Stimulated activated CD4-positive, alpha-beta T cell treated with anti-CD3 and anti-CD28 coated beads, Interleukin-4, amount 100 ng/mL, for 4 hours (primary cell): Measurements from ENCODE around the gene ATP6V1F.

ENCODE experiments used
- DNase-seq, 2 experiments: peaks; one replicate each; pipeline ENCODE4 v3.0.0-alpha.2; 2020

ATP6V1F gene

DNA sequence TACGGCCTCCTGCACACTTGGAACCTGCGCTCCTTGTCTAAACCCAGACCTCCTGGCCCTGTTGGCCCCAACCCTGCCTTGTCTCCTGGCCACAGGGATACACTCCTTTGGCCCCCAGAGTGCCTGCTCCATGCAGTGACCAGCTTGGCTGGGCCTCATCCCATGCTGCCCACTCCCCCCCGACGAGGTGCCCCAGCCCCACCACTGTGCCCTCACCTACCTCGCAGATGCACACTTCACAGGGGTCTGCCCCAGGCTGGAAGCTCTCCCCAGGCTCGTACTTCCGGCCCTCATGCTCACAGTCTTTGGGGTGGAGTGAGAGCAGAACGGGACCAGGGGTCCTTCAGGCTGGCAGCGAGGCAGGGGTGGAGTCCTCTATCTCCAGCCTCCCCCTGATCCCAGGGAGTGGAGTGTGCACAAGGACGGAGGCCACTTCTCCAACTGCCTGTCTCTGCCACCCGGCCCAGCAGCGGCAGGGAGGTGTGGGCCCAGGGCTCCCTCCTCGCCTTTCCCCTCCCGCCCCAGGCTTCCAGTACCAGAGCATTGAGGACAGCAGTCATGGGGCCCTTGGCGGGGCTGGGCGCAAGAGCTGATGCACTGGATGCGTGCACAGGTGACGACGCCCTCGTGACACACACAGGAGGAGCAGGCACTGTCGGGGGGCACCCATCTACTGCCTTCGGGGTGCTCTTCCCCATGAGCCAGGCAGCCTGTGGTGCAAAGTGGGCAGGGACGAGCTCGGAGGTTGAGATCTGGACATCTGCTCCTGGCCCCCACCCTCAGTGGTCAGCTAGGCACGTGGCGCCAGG lies 22.1 kb downstream of the ATP6V1F start:
- no peak for DNase-seq

DNA sequence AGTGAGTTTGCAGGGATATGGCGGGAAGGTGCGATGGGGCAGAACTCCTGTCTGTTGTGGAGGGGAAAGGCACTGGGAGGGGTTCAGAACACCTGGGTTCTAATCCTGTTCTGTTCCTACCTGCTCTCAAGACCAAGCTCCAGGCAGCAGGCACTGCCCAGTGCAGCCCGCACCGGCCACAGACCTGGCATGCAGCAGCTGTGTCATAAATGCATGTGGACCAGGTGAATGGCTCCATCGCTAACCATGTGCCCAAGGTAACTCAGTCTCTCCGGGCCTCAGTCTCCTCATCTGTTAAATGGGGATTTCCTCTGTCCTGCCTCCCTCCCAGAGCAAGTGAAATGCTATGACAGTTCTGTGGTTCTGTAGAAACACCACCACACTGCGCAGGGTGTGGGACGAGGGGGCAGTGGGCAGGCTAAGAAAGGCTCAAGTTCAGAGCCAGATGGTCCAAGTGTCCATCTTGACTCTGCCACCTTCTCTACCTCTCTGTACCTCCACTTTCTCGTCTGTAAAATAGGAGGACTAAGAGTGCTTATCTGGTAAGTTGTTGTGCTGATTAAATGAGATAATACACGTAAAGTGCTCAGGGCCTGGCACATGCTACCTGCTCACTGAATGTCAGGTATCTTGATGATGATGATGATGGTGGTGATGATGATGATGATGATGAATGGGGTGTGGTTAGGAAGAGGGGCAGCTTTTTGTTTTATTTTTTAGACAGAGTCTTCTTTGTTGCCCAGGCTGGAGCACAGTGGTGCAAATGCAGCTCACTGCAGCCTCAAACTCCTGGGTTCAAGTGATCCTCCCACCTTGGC lies 22.9 kb downstream of the ATP6V1F start:
- no peak for DNase-seq

DNA sequence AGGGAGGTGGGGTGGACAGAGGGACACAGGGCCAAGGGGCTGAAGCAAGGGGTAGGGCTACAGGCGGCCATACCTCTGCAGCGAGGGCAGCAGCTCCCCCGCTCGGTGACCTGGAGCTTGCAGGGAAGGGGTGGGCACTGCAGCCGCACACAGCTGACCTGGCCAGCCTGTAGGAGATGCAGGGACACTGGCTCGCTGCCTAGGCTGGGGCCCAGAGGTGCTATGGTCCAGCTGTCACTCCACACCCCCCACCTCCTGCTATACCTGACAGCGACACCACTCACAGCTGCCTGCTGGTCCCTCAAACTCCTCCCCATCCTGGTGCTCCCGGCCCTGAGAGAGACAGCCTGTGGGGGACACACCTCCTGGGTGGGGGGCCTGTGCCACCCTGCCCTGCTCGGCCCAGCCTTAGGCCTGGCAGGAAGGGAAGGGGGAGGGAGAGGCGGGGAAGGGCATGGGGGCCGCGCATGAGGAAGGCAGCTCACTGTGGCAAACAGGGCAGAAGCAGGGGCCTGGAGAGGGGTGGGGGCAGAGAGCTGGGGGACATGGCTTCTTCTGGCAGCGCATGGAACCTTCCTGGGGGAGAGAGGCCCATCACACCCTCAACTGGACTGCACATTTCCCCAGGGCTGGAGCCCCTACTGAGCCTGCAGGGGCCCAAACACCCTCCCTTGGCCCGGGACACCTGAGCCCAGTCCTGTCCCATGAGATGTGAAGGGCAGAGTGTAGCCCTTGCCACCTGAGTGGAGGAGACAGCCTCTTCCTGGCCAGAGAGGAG lies 23.9 kb downstream of the ATP6V1F start:
- DNase-seq = no peak

DNA sequence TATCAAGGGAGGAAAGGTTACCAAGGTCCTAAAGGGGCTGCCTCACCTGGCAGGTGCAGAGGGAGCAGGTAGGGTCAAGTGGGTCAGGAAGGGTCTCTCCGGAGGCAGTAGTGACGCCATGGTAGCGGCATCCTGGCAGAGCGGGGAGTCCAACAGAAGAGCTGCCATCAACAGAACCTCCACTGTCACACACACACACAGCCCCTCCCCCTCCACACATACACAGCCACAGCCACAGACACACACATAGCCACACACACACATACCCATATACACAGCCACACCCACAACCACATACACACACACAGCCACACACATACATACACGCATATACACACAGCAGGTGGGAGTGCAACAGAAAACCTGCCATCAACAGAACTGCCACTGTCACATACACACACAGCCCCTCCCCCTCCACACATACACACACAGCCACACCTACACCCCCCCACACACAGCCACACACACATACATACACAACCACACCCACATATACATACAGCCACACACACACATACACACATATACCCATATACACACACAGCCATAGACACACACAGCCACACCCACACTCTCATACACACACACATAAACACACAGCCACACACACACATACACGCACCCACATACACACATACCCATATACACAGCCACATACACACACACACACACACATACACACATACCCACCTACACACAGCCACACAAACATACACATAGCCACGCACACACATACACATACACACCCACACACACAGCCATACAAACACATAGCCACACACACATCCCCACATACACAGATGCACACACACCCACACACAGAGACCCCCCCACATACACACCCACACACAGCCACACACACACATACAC lies 24.7 kb downstream of the ATP6V1F start:
- DNase-seq = no peak

DNA sequence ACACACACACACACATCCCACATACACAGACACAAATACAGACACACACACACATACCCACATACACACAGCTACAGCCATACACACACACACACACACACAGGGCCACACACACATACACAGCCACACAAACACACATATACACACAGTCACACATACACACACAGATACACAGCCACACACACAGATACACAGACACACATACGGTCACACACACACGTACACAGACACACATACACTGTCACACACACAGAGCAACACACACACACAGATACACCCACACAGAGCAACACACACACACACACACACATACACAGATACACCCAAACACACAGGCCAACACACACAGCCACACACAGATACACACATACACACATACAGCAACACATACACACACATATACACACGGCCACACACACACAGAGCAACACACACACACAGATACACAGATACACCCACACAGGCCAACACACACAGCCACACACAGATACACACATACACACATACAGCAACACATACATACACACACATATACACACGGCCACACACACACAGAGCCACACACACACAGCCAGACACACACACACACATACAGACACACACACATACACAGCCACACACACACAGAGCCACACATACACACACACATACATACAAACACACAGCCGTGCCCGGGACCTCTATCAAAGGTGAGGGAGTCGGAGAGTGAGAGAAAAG lies 25.5 kb downstream of the ATP6V1F start:
- DNase-seq = no peak

DNA sequence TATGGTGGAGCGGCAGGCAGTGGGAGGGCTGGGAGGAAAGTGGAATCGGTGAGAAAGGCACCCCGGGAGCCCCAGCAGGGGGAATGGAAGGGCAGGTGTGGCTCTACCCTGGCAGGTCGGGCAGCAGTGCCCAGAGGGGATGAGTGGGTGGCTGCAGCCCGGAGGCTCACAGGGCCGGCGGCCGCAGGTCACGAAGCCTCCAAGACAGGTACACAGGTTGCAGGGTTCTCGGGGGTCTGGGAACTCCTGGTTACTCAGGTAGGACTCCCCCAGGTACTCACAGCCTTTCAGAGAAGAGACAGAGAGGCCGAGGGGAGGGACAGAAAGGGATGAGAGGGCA lies 26.1 kb downstream of the ATP6V1F start:
- DNase-seq = no peak

DNA sequence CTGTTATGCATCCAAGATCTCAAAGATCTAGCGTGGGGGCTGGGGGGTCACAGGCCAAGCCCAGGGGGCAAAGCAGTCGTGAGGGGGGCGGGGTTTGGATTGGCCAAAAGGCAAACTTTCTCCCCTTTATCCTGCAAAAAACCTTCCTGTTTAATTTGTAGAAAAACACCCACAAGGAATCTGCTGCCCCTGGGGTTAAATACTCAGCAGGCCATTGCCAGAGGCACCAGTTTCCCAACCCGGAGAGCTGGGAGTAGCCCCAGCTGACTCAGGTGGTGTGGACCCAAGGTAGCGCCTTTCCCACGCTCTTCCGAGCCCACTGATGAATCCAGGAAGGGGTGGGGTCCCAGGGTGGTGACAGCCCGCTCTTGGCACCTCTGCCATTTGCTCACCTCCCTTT lies 26.5 kb downstream of the ATP6V1F start:
- DNase-seq = no peak

DNA sequence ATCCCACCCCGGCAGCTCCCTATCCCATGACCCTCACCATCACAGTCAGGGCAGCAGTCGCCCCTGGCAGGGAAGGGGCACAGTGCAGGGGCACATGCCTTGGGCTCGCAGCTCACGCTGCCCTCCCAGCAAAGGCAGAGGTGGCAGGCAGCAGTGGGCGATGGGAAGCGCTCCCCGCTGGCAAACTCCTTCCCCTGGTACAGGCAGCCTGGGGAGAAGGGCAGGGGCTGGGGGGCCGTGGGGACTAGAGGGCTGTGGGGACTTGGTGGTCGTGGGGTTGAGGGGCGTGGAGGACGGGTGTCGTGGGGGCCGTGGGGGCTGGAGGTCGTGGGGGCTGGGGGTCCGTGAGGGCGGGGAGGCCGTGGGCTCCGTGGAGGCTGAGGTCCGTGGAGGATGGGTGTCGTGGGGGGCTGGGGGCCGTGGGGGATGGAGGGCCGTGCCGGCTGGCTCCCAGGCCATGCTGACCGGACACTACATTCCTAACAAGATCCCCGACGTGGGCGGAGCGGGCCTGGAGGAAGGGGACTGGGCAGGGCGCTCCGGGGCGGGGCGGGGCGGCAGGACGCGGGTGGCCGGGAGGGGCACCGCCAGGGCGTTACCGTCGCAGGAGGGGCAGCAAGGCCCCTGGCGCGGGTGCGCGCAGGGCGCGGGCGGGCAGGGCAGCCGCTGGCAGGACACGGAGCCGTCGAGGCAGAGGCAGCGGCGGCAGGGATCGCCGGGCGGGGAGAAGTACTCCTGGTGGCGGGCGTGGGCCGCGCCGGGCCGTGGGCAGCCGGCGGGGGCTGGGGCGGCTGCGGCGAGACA lies 27.9 kb downstream of the ATP6V1F start:
- no peak for DNase-seq

DNA sequence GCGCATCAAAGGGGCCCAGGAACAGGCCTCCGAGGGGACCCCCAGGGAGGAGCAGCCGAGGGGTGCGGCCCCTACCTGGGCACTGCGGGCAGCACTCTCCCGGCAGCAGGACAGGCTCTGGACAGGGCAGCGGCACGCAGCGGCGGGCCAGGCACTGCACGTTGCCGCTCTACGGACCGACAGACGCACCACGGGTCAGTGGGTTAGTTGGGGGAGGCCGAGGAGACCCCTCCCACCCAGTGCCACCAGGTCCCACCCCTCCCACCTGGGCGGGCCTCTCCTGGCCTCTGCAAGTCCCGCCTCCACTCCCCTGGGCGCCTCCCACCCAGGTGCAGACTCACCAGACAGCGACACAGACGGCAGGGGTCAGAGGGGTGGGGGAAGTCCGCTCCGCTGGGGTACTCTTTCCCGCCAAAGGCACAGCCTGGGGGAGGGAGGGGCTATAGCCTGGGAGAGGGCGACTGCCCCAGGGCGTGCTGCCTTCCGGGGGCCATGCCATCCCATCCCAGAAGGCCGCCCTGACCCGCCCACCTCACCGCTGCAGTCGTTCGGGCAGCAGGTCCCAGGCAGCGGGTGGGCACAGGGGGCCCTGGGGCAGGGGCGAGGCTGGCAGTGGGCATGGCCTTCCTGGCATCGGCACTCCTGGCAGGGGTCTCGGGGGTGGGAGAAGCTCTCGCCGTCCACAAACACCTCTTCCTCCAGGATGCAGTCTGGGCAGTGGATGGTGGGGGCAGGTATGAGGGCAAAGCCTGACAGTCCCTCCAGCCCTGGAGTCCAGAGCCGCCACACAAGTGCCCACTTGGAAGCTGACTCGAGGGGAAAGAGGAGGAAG lies 28.7 kb downstream of the ATP6V1F start:
- DNase-seq = peak in 1 of 2 experiments; percentile 21

DNA sequence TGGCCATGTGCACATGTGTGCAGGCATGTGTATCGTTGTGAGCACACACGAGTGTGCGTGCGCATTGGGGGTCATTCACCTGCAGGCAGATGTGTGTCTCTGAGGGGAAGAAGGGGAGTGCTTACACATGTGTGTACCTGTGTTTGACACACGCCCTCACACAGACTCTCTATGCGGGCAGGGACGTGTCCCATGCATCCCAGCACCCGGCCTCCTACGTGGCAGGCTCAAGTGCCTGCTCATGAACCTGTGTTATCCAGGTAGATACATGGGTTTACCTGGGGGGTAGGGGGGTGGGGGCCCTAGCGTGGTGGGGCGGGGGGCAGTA lies 29.2 kb downstream of the ATP6V1F start:
- no peak for DNase-seq

DNA sequence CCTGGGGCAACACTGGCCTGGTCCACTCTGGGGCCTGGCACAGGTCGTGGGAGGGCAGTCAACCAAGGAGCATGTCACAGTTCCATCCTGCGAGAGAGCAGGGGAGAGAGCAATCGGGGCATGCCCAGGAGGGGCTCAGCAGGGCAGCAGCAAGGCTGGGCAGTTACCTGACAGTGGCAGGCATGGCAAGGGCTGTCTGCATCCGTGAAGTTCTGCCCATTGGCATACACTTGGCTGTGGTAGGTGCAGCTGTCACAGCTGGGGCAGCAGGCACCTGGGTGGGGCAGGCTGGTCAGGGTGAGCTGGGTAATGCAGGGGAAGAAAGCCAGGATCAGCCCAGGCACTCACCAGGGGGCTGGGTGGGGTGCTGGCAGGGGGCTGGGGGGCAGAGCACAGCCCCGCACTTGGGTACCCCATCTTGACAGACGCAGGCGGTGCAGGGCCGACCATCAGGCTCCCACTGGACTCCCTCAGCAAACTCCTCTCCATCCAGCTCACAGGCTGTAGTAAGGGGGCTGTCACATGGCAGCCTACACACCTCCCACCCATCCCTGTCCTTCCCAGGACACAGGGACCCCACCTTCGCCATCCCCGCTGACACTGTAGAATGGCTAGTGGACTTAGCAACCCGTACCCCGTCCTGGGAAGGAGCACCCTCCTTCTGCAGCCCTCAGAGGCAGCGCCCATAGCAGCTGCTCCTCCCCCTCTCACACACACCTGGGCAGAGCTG lies 30.0 kb downstream of the ATP6V1F start:
- no peak for DNase-seq

DNA sequence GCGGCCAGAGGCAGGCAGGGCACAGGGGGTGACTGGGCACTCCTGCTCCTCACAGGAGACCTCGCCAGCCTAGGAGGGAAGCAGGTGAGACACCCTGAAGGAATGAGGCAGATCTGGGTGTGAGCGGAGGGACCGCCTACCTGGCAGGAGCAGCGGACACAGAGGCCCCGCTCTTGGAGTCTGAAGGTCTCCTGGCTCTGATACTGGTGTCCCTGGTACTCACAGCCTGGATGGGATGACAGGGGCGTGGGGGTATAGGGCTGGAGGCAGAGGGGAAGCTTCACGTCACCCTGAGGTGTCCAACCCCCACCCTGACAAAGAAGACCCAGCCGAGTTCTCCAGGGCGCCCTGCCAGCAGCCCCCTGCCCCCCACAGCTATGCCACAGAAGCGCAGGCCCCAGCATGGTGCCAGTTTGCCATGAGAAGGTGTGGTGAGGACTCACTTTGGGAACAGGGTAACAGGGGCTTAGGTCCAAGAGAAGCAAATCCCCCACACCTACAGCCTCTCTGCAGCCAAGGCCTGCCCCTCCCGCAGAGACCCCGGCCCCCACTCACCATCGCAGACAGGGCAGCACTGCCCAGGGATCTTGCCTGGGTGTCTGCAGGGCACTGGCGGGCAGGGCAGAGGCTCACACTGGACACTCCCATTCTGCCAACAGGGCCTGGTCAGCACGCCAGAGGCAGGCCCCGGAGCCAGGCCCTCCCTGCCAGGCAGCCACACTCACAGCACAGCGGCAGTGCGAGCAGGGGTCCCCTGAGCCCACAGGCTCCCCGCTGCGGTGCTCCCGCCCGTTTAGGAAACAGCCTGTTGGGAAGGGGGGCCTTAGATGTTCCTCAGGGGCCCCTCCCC lies 30.8 kb downstream of the ATP6V1F start:
- no peak for DNase-seq

DNA sequence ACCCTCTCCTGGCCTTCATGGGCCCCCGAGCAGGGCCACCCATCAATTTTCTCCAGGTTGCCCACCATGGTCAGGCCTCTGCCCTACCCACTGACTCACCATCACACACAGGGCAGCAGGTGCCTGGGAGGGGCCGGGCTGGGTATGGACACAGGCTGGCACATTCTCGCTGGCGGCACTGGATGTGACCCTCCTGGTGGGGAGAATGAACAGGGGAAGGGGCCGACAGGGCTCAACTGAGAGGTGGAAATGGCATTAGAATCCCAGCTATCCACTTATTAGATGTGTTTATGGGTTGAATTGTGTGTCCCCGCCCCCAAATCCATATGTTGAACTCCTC lies 31.4 kb downstream of the ATP6V1F start:
- DNase-seq = no peak

DNA sequence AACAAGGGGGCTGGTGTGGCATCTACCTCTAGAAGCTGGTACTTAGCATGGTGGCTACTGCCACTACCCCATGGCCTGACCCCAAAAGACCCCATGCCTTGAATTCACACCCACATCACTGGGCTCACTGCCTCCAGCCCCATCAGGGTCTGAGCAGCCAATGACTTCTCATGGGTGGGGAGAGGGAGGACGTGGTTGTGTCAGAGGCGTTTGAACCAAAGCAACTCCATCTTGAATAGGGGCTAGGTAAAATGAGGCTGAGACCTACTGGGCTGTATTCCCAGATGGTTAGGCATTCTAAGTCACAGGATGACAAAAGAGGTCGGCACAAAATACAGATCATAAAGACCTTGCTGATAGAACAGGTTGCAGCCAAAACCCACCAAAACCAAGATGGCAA lies 32.7 kb downstream of the ATP6V1F start:
- no peak for DNase-seq

DNA sequence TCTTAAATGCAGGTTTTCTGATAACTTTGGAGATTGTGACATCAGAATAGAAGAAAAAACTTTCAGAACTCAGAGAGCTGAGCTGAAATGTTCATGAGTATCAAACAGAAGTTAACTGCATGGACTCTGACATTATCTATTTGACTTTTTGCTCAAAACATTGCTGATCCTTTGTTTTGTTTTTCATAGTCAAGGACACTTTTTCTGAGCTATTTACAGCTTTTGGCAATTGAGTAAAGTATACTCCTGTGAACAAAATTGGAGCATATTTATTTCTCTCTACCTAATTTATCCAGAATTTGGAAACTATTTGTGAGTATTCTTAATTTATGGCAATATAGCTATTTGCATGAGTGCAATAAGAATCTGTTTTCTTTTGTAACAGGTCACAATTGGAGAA lies 36.7 kb downstream of the ATP6V1F start:
- DNase-seq = no peak

DNA sequence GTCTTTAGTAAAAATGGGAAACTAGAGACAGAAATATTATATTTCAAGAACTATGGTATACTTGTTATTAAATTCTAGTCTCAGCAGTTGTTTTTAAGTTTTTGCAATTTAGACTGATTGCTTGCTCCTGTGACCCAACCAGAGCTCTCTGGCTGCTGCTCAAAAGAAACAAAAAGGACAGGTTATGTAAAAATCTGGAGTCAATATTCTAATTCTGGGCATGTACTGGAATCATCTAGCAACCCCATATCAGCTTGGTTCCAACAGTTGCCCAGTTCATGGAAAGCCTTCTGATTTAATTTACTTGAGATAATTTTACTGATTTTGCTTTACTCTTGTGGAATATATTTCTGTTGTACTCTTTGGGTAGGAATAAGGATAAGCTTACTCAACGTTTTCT lies 37.6 kb downstream of the ATP6V1F start:
- no peak for DNase-seq

DNA sequence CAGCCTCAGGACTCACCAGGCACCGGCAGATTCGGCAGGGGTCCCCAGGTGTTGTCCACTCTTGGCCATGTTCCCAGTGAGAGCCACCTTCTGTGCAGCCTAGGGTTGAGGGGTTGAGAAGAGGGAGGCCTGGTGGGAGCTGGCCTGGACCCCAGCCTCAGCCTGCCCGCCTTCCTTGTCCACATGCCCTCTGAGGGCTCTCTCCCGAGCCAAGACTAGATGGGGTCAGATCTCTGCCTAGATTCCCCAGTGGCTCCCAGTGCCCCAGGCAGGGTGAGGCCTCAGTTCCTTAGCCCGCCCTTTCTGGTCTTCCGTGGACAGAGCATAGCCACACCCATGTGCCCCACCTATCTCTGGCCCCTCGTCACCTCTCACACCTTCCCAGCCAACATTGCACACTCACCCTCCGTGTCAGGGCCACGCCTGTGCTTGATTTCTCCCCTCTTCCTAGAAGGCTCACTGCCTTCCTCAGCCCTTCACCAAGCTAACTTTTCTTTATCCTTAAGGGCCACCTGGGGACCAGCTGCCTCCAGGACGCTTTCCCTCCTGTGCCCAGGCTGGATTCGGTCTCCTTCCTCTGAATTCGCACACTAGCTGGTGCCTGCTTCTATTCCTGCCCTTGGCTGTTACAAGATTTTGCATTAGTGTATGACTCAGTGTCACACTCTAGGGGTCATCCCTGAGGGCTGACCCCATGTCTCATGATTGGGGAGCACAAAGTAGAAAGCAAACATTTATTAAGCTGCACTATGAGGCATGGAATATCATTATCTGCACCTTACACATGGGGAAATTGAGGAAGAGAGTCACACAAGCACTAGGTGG lies 40.3 kb downstream of the ATP6V1F start:
- DNase-seq = no peak
